HG02870 (cell line): ENCODE results near the gene IL17REL.
"Not testable (repeated sequence)": the region's sequence is repeated elsewhere in the genome, so short reads cannot be mapped to it uniquely, and the experiment has no call there.

Experiments used
- ATAC-seq: cut with Tn5 transposase; IDR thresholded peaks from one replicate; pipeline ENCODE4 v1.9.1; 2021; ENCODE audit warnings: mild to moderate bottlenecking, moderate library complexity; ENCODE audit not compliant: unreplicated experiment

Gene IL17REL

DNA sequence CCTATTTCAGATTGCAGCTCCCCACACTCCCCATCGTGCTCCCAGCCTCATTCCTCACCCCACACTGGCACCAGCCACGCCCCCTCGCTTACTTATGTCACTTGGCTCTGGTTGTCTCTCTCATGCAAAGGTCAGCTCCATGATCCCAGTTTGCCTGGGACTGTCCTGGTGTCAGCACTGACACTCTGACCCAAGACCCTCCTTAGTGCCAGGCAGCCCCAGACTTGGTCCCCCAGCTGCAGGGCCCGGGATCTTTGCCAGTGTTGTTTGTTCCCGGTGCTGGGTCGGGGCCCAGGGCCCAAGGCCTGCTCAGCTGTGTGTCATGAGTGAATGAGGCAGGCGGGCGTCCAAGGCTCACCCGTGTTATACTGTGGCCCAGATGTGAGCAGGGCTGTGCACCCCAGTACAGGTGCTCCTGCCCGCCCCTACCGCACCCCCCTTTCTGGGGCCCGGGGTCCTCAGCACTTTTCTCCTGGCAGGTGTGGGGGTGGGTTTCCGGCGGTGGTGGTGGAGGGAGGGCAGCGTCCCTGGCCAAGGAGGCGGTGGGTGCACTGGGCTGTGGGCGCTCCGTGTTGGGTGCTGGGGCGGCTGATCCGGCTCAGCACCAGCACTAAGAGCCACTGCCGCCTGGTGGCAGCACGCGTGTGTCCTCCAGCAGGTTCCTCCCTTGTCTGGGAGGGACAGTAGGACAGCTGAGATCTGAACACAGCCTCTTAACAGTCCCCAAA, 19.5 kb downstream of the IL17REL start:
- ATAC-seq: no peak

- ATAC-seq: no peak
Measured at GRCh38 chr22:49991907-49992533, 20.5 kb downstream of the IL17REL start.

DNA sequence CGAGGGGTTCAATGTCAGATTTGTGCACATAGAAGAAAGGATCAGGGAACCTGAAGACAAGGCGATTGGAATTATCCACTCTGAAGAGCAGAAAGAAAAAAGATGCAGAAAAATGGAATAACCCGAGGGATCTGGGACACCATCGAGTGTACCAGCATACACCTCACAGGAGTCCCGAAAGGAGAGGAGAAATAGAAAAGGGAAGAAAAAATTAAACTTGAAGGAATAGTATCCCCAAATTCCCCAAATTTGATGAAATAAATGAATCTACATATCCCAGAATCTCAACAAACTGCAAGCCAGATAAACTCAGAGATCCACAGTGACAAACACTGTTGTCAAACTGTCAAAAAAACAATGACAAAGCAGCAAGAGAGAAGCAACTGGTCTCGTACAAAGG, 21.4 kb downstream of the IL17REL start:
- ATAC-seq: no peak

GRCh38 chr22:49989826-49990225, 22.7 kb downstream of the IL17REL start:
- not testable (repeated sequence) for ATAC-seq

- no peak for ATAC-seq
Measured at GRCh38 chr22:49986325-49986724, 26.2 kb downstream of the IL17REL start.

- no peak for ATAC-seq
Measured at GRCh38 chr22:49983148-49984042, 29.2 kb downstream of the IL17REL start.

- not testable (repeated sequence) for ATAC-seq
Measured at GRCh38 chr22:49981799-49982198, 30.8 kb downstream of the IL17REL start.

DNA sequence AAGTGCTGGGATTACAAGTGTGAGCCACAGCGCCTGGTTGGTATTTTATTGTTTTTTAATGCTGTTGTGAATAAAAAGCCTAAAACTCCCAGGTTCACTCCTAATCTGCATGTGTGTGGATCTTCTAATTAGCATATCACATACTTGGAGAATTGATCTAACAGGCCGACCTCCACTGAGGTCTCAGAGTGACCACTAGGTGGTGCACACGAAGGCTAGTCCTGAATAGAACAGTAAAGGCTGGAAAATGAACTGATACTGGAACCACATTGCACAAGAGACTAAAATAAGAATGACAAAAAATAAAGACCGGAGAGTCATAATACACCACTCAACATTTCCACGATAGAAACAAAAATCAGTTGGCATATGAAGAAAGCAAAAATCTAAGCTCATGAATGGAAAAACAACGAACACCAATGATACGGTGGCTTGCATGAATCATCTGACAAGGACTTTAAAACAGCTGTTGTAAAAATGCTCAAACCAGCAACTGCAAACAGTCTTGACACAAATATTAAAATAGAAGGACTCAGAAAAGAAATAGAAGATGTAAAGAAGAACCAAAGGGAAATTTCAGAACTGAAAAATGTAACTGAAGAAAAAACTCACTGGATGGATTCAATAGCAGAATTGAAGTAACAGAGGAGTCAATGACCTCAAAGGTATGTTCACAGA, 32.8 kb downstream of the IL17REL start:
- ATAC-seq: no peak

- no peak for ATAC-seq
Measured at GRCh38 chr22:49977578-49977977, 35.0 kb downstream of the IL17REL start.

- ATAC-seq: no peak
Measured at GRCh38 chr22:49976439-49977175, 36.0 kb downstream of the IL17REL start.

- ATAC-seq: no peak
Measured at GRCh38 chr22:49975543-49976389, 36.8 kb downstream of the IL17REL start.

GRCh38 chr22:49973018-49973961, 39.3 kb downstream of the IL17REL start:
- no peak for ATAC-seq

DNA sequence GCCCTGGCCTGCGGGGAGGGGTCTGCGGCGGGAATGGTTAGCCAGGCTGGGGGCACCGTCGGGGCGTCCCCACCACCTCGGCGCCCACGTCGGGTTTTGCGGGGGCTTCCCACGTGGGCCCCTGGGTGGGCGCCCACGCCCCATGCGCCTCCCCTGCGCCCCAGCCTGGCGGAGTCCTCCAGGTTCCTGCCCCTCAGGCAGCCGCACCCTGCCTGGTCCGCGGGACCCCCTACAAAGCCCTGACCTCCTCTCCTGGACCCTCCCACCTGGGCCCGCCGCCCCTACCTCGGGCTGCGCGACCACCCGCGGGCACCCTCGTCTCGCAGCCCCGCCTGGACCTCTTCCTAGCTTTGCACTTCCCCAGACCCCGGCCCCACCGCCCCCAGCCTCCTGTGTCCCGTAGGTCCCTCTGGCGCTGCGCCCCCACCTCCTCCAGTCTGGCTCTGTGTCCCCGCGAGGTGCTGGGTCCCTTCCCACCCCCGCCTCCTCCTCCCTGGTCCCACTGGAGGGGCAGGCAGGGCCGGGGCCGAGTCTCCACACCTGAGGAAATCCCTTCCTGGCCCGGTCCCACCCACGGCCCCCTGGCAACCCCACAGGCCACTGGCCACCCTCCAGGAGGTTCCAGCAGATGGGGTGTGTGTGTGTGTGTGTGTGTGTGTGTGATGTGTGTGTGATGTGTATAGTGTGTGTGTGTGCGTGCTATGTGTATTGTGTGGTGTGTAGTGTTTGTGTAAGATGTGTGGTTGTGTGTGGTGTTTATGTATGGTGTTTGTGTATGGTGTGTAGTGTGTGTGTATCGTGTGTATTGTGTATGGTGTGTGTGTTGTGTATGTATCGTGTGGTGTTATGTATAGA, 40.2 kb downstream of the IL17REL start:
- no peak for ATAC-seq

- ATAC-seq: peak; percentile 14
Measured at GRCh38 chr22:49971232-49972162, 41.1 kb downstream of the IL17REL start.

GRCh38 chr22:49970528-49971231, 41.9 kb downstream of the IL17REL start:
- ATAC-seq: peak; percentile 70
